ENCODE measurements around the gene VEGFA. TPM values are rescaled to one million over a fixed set of nuclear protein-coding genes. Genes with fewer than 3 reads are reported as not detected.

Gene VEGFA
- total and polyA plus RNA-seq, 2 of the 8 experiments (the other 6 are each of a cell fraction or from before 2014, with no cell fraction given) = 42.2 to 58.5 TPM

DNA sequence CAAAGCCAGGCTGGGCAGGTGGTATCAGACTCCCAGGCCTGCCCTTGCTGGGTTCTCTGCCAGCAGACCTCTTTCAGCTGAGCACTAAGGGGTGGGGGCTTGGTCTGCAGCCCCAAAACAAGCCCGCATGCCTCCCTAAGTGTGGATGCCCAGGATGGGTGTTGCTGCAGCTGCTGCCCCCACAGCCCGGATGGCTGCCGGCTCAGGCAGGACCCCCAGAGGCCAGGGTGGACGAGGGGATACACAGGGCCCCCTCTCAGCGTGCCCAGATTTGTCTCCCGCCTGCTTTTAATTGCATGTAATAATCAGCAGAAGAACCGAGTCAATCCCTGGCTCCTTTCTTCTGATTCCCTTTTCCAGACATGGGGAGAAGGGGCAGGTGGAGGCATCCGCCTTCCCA, 60.8 kb downstream of the VEGFA start (continued):
- TF ChIP-seq HDAC2 (IDR thresholded peaks at IDR 0.05; ENCODE audit: borderline replicate concordance in 1 of 2, low read depth in 2 of 2, low read length in 2 of 2) = no peak
- TF ChIP-seq CHD2 (IDR thresholded peaks at IDR 0.05; ENCODE audit: low read length) = no peak
- no peak for TF ChIP-seq ASH2L (IDR thresholded peaks at IDR 0.05; ENCODE audit: low read length)
- TF ChIP-seq CBX8 (IDR thresholded peaks at IDR 0.05; ENCODE audit: borderline replicate concordance, low read depth, low read length) = no peak
- TF ChIP-seq TBP (IDR thresholded peaks at IDR 0.05; ENCODE audit: low read depth, low read length) = no peak
- TF ChIP-seq SIN3A (conservative IDR thresholded peaks at IDR 0.05 in 1 of 2, IDR thresholded peaks at IDR 0.05 in 1 of 2; ENCODE audit: low read depth in 1 of 2, low read length in 2 of 2) = no peak
- TF ChIP-seq TAF1 (IDR thresholded peaks at IDR 0.05; ENCODE audit: low read depth, low read length) = no peak
- TF ChIP-seq RBBP5 (IDR thresholded peaks at IDR 0.05; ENCODE audit: borderline replicate concordance, low read depth, low read length) = no peak
- TF ChIP-seq JUND (IDR thresholded peaks at IDR 0.05; ENCODE audit: low read length) = no peak
